ENCODE results near the gene GALNT1. TPM values are rescaled to one million over a fixed set of nuclear protein-coding genes. Genes with fewer than 3 reads are reported as not detected.
"Not testable (repeated sequence)": the region's sequence is repeated elsewhere in the genome, so short reads cannot be mapped to it uniquely, and the experiment has no call there.

The GALNT1 gene
- total RNA-seq, 4 donors from 2014 or later, result 38.7 to 52.1 (median 46.8) TPM

DNA sequence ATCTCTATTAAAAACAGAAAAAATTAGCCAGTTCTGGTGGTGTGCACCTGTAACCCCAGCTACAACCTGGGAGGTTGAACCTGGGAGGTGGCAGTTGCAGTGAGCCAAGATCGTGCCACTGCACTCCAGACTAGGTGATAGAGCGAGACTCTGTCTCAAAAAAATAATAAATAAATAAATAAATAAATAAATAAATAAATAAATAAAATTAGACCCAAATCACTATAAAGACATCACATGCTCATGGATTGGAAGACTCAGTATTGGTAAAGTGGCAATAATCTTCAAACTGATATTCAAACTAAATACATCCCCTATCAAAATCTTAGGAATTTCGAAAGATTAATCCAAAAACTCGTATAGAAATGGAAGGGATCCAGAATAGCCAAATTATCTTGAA lies 15.5 kb upstream of the GALNT1 start:
- ATAC-seq, result no peak
- Histone ChIP-seq H3K9me3 (no peaks in the 10 kb centered on the region), H3K36me3 (no peaks in the 10 kb centered on the region), H3K4me1 (no peaks in the 10 kb centered on the region), H3K4me3 (no peak overlapping the region), H3K27ac (no peak overlapping the region), H3K27me3 (no peaks in the 10 kb centered on the region)
- no peak for TF ChIP-seq POLR2AphosphoS5 (IDR thresholded peaks at IDR 0.05)
- TF ChIP-seq, protein P1, sequence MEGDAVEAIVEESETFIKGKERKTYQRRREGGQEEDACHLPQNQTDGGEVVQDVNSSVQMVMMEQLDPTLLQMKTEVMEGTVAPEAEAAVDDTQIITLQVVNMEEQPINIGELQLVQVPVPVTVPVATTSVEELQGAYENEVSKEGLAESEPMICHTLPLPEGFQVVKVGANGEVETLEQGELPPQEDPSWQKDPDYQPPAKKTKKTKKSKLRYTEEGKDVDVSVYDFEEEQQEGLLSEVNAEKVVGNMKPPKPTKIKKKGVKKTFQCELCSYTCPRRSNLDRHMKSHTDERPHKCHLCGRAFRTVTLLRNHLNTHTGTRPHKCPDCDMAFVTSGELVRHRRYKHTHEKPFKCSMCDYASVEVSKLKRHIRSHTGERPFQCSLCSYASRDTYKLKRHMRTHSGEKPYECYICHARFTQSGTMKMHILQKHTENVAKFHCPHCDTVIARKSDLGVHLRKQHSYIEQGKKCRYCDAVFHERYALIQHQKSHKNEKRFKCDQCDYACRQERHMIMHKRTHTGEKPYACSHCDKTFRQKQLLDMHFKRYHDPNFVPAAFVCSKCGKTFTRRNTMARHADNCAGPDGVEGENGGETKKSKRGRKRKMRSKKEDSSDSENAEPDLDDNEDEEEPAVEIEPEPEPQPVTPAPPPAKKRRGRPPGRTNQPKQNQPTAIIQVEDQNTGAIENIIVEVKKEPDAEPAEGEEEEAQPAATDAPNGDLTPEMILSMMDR (IDR thresholded peaks at IDR 0.05), result no peak
- no peak for TF ChIP-seq EP300 (IDR thresholded peaks at IDR 0.05)
- no peak for TF ChIP-seq POLR2A (IDR thresholded peaks at IDR 0.05)
- WGBS, 2 donors (ENCODE audit: low coverage in 1 of 2), result 92 to 97% methylated on average over 3 to 4 of the region's 4 CpGs

DNA sequence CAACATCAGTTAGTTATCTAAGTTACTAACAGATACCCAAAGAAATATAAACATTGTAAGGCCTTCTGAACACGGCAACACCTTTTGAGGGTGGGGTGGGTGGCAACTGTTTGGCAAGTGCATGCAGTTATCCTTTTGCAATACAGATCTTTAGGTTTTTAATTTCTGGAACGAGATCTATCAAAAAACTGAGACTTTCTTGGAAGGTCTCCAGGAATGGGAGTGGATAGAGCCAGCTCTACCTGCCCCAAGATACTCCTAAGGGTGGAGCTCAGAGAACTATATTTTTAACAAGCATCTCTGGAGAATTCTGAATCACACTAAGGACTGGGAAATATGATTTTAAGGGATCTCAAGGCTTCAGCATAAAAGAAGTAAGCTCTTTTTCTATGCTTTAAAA lies 11.4 kb upstream of the GALNT1 start:
- Histone ChIP-seq H3K27ac (no peak overlapping the region), H3K27me3 (no peaks in the 10 kb centered on the region), H3K4me1 (no peaks in the 10 kb centered on the region), H3K9me3 (no peaks in the 10 kb centered on the region), H3K36me3 (no peaks in the 10 kb centered on the region), H3K4me3 (no peak overlapping the region)
- ATAC-seq, result no peak
- 44 to 90% methylated on average over 2 of the region's 2 CpGs for WGBS, 2 donors (ENCODE audit: low coverage in 1 of 2)
- TF ChIP-seq POLR2AphosphoS5 (IDR thresholded peaks at IDR 0.05), result no peak
- TF ChIP-seq, protein P1 (IDR thresholded peaks at IDR 0.05), result no peak
- TF ChIP-seq POLR2A (IDR thresholded peaks at IDR 0.05), result no peak
- TF ChIP-seq EP300 (IDR thresholded peaks at IDR 0.05), result no peak

DNA sequence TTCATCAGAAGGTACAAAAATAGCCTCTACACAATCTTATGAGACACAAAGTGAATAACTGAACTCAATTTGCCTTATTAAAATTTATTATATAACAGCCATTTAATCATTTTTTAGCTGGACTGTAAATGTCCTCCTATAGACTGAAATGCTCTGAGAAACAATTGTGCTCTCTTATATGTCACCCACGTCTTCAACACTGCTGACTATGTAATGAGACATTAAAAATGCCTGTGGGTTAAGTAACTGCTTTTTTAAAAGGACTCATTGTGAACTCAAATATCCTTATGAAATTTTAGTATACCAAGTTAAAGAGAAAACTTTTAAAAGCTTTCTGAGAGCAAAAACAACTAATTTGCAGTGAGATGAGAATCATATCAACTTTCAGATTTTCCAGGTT lies 10.4 kb upstream of the GALNT1 start:
- ATAC-seq, result no peak
- 50 to 68% methylated on average over 1 of the region's 1 CpG for WGBS, 2 donors (ENCODE audit: low coverage in 1 of 2)
- Histone ChIP-seq H3K9me3 (no peaks in the 10 kb centered on the region), H3K4me1 (no peaks in the 10 kb centered on the region), H3K27ac (no peak overlapping the region), H3K4me3 (no peak overlapping the region), H3K36me3 (no peaks in the 10 kb centered on the region), H3K27me3 (no peaks in the 10 kb centered on the region)
- TF ChIP-seq POLR2AphosphoS5 (IDR thresholded peaks at IDR 0.05) (no peak), EP300 (IDR thresholded peaks at IDR 0.05) (no peak), POLR2A (IDR thresholded peaks at IDR 0.05) (no peak)
- TF ChIP-seq, protein P1 (IDR thresholded peaks at IDR 0.05), result no peak

DNA sequence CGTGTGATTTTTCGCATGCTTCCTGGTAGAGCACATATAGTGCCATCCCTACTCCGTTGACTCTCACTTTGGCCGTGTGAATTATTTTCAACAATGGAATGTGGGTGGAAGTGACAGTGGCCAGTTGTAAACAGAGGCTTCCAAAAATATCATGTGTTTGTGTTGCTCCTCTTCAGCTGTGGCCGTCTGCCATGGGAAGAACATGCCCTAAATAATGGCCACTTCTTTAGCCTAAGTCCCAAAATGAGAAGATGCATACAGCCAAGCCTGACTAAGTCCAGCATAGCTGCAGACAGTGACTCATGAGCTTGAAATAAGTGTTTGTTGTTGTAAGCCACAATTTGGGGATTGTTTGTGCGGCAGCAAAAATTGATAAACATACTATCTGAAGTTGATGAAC lies 8.9 kb upstream of the GALNT1 start:
- ATAC-seq, result no peak
- Histone ChIP-seq H3K4me3 (no peak overlapping the region), H3K36me3 (no peaks in the 10 kb centered on the region), H3K27ac (no peak overlapping the region), H3K27me3 (no peaks in the 10 kb centered on the region), H3K9me3 (no peaks in the 10 kb centered on the region), H3K4me1 (no peaks in the 10 kb centered on the region)
- 64 to 88% methylated on average over 2 to 5 of the region's 6 CpGs for WGBS, 2 donors (ENCODE audit: low coverage in 1 of 2)
- TF ChIP-seq POLR2AphosphoS5 (IDR thresholded peaks at IDR 0.05) (no peak), EP300 (IDR thresholded peaks at IDR 0.05) (no peak), POLR2A (IDR thresholded peaks at IDR 0.05) (no peak)
- TF ChIP-seq, protein P1 (IDR thresholded peaks at IDR 0.05), result no peak

DNA sequence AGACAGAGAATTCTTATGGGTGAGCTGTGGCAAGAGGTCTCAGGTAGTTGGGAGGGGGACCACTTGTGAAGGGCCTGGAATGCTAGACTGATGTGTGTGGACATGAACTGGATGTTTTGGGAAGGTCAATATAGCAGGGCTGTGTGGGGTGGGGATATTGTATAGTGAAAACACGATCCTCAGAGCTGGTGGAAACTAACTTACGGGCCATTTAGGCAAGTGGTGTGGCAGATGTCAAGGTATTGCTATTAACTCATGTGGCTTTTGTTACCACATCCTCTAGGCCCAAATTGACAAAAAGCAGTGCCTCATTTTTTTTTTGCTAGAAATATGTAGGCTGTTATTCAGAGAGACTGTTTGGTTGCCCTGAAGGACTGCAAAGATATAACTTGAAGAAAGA lies 8.0 kb upstream of the GALNT1 start:
- Histone ChIP-seq H3K4me3 (no peak overlapping the region), H3K36me3 (no peaks in the 10 kb centered on the region), H3K4me1 (no peaks in the 10 kb centered on the region), H3K27ac (no peak overlapping the region), H3K9me3 (no peaks in the 10 kb centered on the region), H3K27me3 (no peaks in the 10 kb centered on the region)
- ATAC-seq, result no peak
- TF ChIP-seq POLR2AphosphoS5 (IDR thresholded peaks at IDR 0.05), result no peak
- TF ChIP-seq EP300 (IDR thresholded peaks at IDR 0.05), result no peak
- no peak for TF ChIP-seq POLR2A (IDR thresholded peaks at IDR 0.05)
- TF ChIP-seq, protein P1 (IDR thresholded peaks at IDR 0.05), result no peak
- WGBS, 2 donors (ENCODE audit: low coverage in 1 of 2), result 81 to 100% methylated on average over 2 of the region's 2 CpGs

DNA sequence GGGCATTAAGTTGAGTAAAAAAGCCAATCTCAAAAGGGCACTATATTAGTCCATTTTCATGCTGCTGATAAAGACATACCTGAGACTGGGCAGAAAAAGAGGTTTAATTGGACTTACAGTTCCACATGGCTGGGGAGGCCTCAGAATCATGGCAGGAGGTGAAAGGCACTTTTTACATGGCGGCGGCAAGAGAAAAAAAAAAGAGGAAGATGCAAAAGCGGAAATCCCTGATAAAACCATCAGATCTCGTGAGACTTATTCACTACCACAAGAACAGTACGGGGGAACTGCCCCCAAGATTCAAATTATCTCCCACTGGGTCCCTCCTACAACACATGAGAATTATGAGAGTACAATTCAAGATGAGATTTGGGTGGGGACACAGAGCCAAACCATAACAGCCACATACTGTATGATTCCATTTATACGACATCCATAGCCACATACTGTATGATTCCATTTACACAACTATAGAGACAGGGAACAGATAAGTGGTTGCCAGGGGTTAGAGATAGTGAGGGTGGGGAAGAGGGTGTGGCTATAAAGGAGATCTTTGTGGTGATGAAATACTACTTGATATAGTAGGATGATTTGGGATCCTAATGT lies 5.2 kb upstream of the GALNT1 start:
- H3K36me3 ChIP-seq, ATAC-seq, H3K9me3 ChIP-seq, H3K4me3 ChIP-seq, H3K4me1 ChIP-seq, H3K27me3 ChIP-seq, H3K27ac ChIP-seq: not testable (repeated sequence)
- WGBS, 2 donors (ENCODE audit: low coverage in 1 of 2), result 96 to 98% methylated on average over 5 to 6 of the region's 6 CpGs

All from gastroesophageal sphincter (tissue), 4 donors.